ENCODE data around the gene RHO. TPM values are rescaled to one million over a fixed set of nuclear protein-coding genes. Genes with fewer than 3 reads are reported as not detected.

Gene RHO
- total RNA-seq, 2 donors from 2014 or later = not detected

- TF ChIP-seq CTCF (IDR thresholded peaks at IDR 0.05) = no peak
- DNase-seq = no peak
- H3K36me3 ChIP-seq = no peaks in the 10 kb centered on the region
- no peak overlapping the region for H3K4me3 ChIP-seq
- H3K9ac ChIP-seq (ENCODE audit: low read depth in 2 of 2, low read length in 2 of 2) = no peak overlapping the region
- H3K4me1 ChIP-seq = peaks cover 5% of the 10 kb centered on the region
- H3K27me3 ChIP-seq = no peaks in the 10 kb centered on the region
- intact Hi-C loops (cut with DNase I) = no loop called here
- H3K9me3 ChIP-seq = no peaks in the 10 kb centered on the region
- H3K27ac ChIP-seq = no peak overlapping the region
Observed at GRCh38 chr3:129575233-129575996, 47.0 kb downstream of the RHO start.

DNA sequence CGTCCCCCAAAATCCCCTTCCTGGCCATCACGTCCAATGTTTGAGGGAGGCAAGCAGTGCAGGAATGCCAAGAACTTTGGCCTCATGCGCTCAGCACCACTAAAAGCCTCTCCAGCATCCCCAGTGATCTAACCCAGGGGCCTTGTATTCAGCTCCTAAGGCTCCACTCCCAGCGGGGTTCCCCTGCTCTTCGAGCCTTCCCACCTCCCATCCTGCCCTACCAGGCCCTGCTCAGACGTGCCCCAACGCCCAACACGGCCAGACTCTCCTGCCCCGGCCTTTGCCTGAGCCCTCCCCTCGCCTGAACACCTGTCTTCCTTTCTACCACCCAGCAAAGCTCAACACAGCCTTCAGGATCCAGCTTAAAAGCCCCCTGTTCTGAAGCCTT lies 47.6 kb downstream of the RHO start:
- no peaks in the 10 kb centered on the region for H3K36me3 ChIP-seq
- no peak for DNase-seq
- H3K4me1 ChIP-seq = peaks cover 5% of the 10 kb centered on the region
- no peak for TF ChIP-seq CTCF (IDR thresholded peaks at IDR 0.05)
- no peaks in the 10 kb centered on the region for H3K9me3 ChIP-seq
- intact Hi-C loops (cut with DNase I) = no loop called here
- no peak overlapping the region for H3K4me3 ChIP-seq
- no peaks in the 10 kb centered on the region for H3K27me3 ChIP-seq
- H3K9ac ChIP-seq (ENCODE audit: low read depth in 2 of 2, low read length in 2 of 2) = peak overlapping the region in 1 of 2 donors; percentile 14
- no peak overlapping the region for H3K27ac ChIP-seq

DNA sequence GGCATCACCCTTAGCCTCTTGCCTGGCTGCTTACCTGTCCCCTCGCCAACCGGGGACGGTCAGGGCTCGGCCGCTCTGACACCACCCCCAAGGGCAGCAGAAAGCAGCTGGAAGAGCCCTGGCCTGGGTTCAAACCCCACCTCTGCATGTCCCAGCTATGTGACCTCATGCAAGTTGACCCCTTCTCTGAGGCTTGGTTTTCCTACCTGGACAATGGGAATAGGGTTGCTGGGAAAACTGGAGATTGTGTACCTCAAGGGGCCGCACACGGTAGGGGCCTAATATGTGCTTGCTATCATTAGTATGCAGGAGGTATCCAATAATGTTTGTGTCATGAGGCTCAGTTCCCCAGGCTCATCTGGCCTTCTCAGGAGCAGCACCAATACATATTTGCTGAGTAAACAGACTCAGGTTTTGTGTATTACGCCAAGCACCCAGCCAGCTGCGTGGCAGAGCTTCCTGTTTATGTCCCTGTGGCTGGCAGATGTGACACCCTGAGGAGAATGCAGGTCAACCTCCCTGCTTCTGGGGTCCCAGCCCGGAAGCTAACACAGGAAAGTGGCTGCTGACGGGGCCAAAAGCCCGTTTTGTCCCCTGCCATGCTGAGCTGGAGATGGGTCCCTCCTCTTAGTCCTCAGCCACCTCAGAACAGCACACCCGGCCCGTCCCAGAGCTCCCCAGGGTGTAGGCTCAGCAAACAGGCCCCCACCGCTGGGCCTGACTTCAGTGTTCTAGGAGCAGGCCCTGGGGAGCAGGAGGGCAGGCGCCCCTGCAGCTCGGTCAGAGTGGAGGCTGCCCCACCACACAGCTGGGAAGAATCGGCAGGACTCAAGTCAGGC lies 48.3 kb downstream of the RHO start:
- peak; percentile 65 for DNase-seq
- no peak overlapping the region for H3K4me3 ChIP-seq
- H3K36me3 ChIP-seq = no peaks in the 10 kb centered on the region
- no peak for TF ChIP-seq CTCF (IDR thresholded peaks at IDR 0.05)
- H3K9ac ChIP-seq (ENCODE audit: low read depth in 2 of 2, low read length in 2 of 2) = peak overlapping the region; percentile 14 to 27
- H3K27me3 ChIP-seq = no peaks in the 10 kb centered on the region
- H3K9me3 ChIP-seq = no peaks in the 10 kb centered on the region
- intact Hi-C loops (cut with DNase I) = no loop called here
- peaks cover 5% of the 10 kb centered on the region for H3K4me1 ChIP-seq
- peak overlapping the region; percentile 53 for H3K27ac ChIP-seq

GRCh38 chr3:129577366-129577765 lies 48.9 kb downstream of the RHO start:
- peaks cover 5% of the 10 kb centered on the region for H3K4me1 ChIP-seq
- H3K27me3 ChIP-seq = no peaks in the 10 kb centered on the region
- peak overlapping the region; percentile 53 for H3K27ac ChIP-seq
- peak; percentile 57 for DNase-seq
- no peaks in the 10 kb centered on the region for H3K36me3 ChIP-seq
- H3K9me3 ChIP-seq = no peaks in the 10 kb centered on the region
- H3K9ac ChIP-seq (ENCODE audit: low read depth in 2 of 2, low read length in 2 of 2) = no peak overlapping the region
- H3K4me3 ChIP-seq = no peak overlapping the region
- intact Hi-C loops (cut with DNase I) = no loop called here
- TF ChIP-seq CTCF (IDR thresholded peaks at IDR 0.05) = no peak

DNA sequence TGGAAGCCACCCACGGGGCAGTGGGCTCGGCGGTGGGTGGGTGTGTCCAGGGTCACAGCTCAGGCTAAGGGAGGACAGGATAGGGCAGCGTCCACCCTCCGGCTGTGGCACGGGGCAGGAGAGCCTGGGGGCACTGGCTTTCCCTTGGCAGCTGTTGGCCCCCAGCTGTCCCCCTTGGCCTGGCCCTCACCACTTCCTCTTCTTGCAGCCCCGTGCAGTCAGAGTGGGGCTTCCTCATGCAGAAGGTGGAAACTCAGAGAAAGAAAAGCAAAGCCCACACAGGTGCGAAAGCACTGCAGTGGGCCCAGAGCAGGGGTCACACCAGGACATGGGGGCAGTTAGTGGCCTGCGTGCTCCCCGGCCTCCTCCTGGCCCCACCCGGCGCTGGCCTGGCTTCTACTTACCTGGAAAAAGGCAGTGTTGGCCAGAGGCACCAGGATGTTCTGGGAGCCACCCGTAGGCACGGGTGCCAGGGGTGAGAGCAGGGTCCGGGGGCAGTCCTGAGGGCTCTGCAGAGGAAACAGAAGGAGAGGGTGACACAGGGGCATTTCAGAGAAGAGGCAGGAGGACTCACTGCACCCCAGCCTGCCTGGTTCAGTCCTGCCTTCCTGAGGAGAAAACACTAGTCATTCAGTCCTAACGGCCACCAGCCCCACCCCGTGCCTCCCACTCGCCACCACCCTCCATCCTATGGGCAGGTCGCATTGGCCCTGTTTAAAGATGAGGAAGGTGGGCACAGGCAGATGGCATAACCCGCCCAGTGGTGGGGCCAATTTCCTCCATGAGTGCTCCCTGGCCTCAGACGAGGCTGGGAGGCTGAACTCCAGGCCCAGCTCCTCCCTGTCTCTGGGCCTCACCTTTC lies 49.7 kb downstream of the RHO start:
- no peak overlapping the region for H3K27ac ChIP-seq
- intact Hi-C loops (cut with DNase I) = no loop called here

More for the DNA sequence above, 49.7 kb downstream of the RHO start:
- Histone ChIP-seq H3K27me3 (no peaks in the 10 kb centered on the region), H3K4me1 (peaks cover 5% of the 10 kb centered on the region), H3K9me3 (no peaks in the 10 kb centered on the region), H3K36me3 (no peaks in the 10 kb centered on the region), H3K4me3 (no peak overlapping the region), H3K9ac (ENCODE audit: low read depth in 2 of 2, low read length in 2 of 2) (no peak overlapping the region)
- no peak for TF ChIP-seq CTCF (IDR thresholded peaks at IDR 0.05)
- DNase-seq = no peak

Data from colonic mucosa (tissue), 4 donors.